Activated B cell treated with CpG ODN at 0.5 μM for 24 hours (primary cell): ENCODE measurements around the gene ZNF575. TPM values are rescaled to one million over a fixed set of nuclear protein-coding genes. Genes with fewer than 3 reads are reported as not detected.

ENCODE experiments used
- ATAC-seq: fragments of 200-7000 bp; cut with Tn5 transposase; one replicate; pipeline ENCODE4 v1.10.0; 2021; ENCODE audit warnings: low read depth, mild to moderate bottlenecking, moderate library complexity
- CTCF ChIA-PET: fragments of 350-600 bp; sonication (Branson Sonifier 250); formaldehyde crosslinking; loops from one replicate; lab custom pipeline; 2021; ENCODE audit warnings: antibody characterized with exemption; lab: Charles Lee
- POLR2A ChIA-PET: fragments of 350-600 bp; sonication (Branson Sonifier 250); formaldehyde crosslinking; loops from one replicate; lab custom pipeline; 2021; ENCODE audit warnings: antibody characterized with exemption; lab: Charles Lee
- DNase-seq: peaks from one replicate; pipeline ENCODE4 v3.0.0; 2022
- H3K27ac Mint-ChIP-seq: one replicate; pipeline ENCODE4 v1.8.0; 2020; ENCODE audit warnings: mixed read lengths
- H3K27me3 Mint-ChIP-seq: one replicate; pipeline ENCODE4 v1.8.0; 2021; ENCODE audit warnings: mixed read lengths
- H3K36me3 Mint-ChIP-seq: one replicate; pipeline ENCODE4 v1.8.0; 2021; ENCODE audit warnings: low read depth, mixed read lengths
- H3K4me1 Mint-ChIP-seq: one replicate; pipeline ENCODE4 v1.8.0; 2021; ENCODE audit warnings: mixed read lengths
- H3K4me3 Mint-ChIP-seq: one replicate; pipeline ENCODE4 v1.8.0; 2020; ENCODE audit warnings: mild to moderate bottlenecking, mixed read lengths
- H3K9me3 Mint-ChIP-seq: one replicate; pipeline ENCODE4 v1.8.0; 2020; ENCODE audit warnings: mixed read lengths
- intact Hi-C: fragments of 100-400 bp; cut with micrococcal nuclease; formaldehyde crosslinking; loops from one replicate; pipeline ENCODE4 v1.15.1; 2024
- total RNA-seq: library from RNA; stranded (reverse); gene quantifications from 2 replicates; pipeline ENCODE4 v1.2.3, GENCODE V29; 2022
- TF ChIP-seq, protein P1 (sequence below): fragments of 200-600 bp; IDR thresholded peaks from one replicate; pipeline ENCODE4 v1.8.0; 2022; ENCODE audit warnings: antibody characterized with exemption, mild to moderate bottlenecking

Gene ZNF575
- total RNA-seq, 1 donor from 2014 or later = 1.9 TPM

DNA sequence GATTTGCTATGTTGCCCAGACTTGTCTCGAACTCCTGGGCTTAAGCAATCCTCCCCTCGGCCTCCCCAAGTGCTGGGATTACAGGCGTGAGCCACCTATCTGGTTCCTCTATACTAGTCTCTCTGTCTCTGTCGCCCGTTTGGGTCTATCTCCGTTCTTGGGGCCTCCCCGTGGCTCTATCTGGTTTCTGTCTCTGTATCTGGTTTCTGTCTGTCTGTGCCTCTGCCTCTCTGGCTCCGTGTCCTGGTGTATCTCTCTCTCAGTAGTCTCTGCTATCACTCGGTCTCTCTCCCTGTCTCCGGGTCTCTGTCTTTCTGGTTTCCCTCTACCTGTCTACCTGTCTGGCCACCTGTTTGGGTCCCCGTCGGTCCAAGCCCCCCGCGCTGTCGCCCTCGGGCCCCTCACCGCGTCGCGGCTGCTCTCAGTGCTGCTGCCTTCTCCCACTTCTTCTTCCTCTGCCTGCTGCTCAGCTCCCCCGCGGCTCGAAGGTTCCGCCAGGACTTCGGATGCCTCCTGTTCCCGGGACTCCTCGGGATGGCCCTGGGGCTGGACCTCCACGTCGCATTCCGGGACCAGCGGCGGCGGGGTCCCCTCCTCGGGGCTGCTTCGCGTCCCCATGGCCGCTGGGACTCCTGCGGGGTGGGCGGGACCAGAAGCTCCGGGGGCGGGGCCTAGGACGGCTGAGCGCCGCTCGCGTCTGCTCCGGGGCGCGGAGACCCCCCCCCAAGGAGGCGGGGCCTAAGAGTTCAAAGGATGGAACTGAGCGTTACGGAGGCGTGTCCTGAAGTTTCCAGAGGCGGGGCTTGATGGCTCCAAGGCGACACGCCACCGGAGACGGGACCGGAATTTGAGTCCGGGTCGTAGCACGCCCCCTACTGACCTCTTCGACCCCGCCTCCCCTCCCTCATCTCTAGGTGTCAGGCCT lies 29.2 kb upstream of the ZNF575 start:
- TF ChIP-seq, protein P1, sequence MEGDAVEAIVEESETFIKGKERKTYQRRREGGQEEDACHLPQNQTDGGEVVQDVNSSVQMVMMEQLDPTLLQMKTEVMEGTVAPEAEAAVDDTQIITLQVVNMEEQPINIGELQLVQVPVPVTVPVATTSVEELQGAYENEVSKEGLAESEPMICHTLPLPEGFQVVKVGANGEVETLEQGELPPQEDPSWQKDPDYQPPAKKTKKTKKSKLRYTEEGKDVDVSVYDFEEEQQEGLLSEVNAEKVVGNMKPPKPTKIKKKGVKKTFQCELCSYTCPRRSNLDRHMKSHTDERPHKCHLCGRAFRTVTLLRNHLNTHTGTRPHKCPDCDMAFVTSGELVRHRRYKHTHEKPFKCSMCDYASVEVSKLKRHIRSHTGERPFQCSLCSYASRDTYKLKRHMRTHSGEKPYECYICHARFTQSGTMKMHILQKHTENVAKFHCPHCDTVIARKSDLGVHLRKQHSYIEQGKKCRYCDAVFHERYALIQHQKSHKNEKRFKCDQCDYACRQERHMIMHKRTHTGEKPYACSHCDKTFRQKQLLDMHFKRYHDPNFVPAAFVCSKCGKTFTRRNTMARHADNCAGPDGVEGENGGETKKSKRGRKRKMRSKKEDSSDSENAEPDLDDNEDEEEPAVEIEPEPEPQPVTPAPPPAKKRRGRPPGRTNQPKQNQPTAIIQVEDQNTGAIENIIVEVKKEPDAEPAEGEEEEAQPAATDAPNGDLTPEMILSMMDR = no peak
- DNase-seq (peak; percentile 97), ATAC-seq (peak; percentile 95)
- Mint-ChIP-seq H3K36me3 (peaks cover 25% of the 10 kb centered on the region), H3K27me3 (no peaks in the 10 kb centered on the region), H3K27ac (peak overlapping the region; percentile 96), H3K4me3 (peak overlapping the region; percentile 96), H3K9me3 (no peaks in the 10 kb centered on the region), H3K4me1 (peaks cover 19% of the 10 kb centered on the region)
- ChIA-PET POLR2A (interaction anchor here (0.7 to 2.9 kb wide), 24 partner anchors 10 to 251 kb away, joined by 3 to 49 read pairs (median 6); partner anchors contain the start of genes ETHE1, SMG9 and ZNF575), CTCF (interaction anchor here (0.7 to 2.6 kb wide), 7 partner anchors 14 to 91 kb away, joined by 3 to 14 read pairs (median 4); no protein-coding TSS in a partner anchor)
- intact Hi-C loops = loop anchor here (1.0 to 2.0 kb wide), 6 partner anchors 15 to 56 kb away; partner anchors contain the start of genes ETHE1 and ZNF575

DNA sequence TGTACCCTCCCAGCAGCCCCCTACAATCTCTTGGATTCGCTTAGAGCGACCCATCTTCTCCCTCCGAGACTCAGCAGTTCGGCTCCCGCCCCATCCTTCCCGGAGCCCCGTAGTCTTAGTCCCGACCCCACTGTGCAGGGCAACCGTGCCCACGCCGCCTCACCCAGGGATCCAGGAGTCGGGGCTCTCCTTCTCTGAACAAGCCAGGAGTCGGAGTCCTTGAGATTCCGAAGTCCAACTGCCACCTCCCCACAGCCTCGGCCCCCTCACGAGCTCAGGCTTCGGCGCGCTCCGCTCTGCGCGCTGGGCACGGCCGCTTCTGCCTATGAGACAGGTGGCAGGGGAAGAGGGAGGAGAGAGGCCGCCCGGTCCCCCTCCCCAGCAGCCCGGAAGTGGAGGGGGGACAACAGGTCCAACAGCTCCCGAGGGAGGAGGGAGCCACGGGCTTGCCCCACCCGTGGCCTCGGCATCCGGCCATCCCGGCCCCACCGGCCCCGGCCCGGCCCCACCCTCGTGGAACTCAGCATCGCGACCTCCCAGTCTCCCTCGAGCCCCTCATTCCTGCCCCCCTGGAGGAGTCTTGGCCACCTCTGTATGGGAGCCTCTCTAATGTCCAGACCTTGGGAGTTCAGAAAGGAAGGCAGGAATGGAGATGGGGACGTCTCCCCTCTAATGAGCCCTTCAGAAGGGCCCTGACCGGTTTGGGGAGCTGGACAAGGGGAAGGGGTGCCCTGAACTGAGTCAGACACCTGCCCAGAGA lies 28.4 kb upstream of the ZNF575 start, which contains the start of gene PHLDB3:
PHLDB3 (minus strand) TSS at position 321 of the 760 bp plus-strand sequence. CDS start 628 bp downstream, outside the sequence.
- DNase-seq = no peak
- CTCF ChIA-PET = interaction anchor here (0.9 to 2.6 kb wide), 6 partner anchors 14 to 90 kb away, joined by 3 to 14 read pairs (median 4); no protein-coding TSS in a partner anchor
- intact Hi-C loops = loop anchor here (1.0 to 2.0 kb wide), 6 partner anchors 14 to 57 kb away; partner anchors contain the start of genes ETHE1 and ZNF575

DNA sequence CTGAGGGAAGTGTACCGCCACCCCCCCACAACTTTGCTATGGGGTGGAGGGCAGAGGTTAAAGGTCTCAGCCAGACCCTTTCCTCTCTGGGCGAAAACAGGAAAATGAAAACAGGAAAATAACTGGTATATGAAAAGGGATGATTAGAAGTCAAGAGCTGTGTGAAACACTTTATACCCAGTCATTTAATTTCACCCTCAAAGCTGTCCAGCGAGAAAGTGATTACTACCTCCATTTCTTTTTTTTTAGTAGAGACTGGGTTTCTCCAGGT lies 27.9 kb upstream of the ZNF575 start:
- ChIA-PET CTCF (interaction anchor here (1.3 to 2.6 kb wide), 4 partner anchors 14 to 90 kb away, joined by 3 to 14 read pairs (median 5); no protein-coding TSS in a partner anchor), POLR2A (interaction anchor here (0.5 to 2.9 kb wide), 15 partner anchors 8 to 1186 kb away, joined by 3 to 49 read pairs (median 6); partner anchors contain the start of genes ETHE1, SMG9, ZNF45 and ZNF575)
- intact Hi-C loops = loop anchor here (2.0 kb wide), 2 partner anchors 14 to 22 kb away; partner anchors contain the start of gene ETHE1
- DNase-seq = no peak
- TF ChIP-seq, protein P1 = no peak
- H3K36me3 Mint-ChIP-seq = peaks cover 25% of the 10 kb centered on the region
- H3K4me3 Mint-ChIP-seq = peak overlapping the region; percentile 46
- ATAC-seq = no peak
- H3K27me3 Mint-ChIP-seq = no peaks in the 10 kb centered on the region
- H3K9me3 Mint-ChIP-seq = no peaks in the 10 kb centered on the region
- peak overlapping the region; percentile 62 for H3K27ac Mint-ChIP-seq
- peaks cover 21% of the 10 kb centered on the region for H3K4me1 Mint-ChIP-seq

More for the DNA sequence above, 28.4 kb upstream of the ZNF575 start, which contains the start of gene PHLDB3:
- peak; percentile 30 for ATAC-seq
- TF ChIP-seq, protein P1 = no peak
- peaks cover 19% of the 10 kb centered on the region for H3K4me1 Mint-ChIP-seq
- no peaks in the 10 kb centered on the region for H3K9me3 Mint-ChIP-seq
- peaks cover 21% of the 10 kb centered on the region for H3K36me3 Mint-ChIP-seq
- POLR2A ChIA-PET = interaction anchor here (0.5 to 2.9 kb wide), 27 partner anchors 9 to 1187 kb away, joined by 3 to 49 read pairs (median 5); partner anchors contain the start of genes ETHE1, SMG9, ZNF45 and ZNF575
- H3K4me3 Mint-ChIP-seq = peak within 1 kb of the TSS; percentile 96
- H3K27ac Mint-ChIP-seq = peak within 1 kb of the TSS; percentile 96
- no peaks in the 10 kb centered on the region for H3K27me3 Mint-ChIP-seq

DNA sequence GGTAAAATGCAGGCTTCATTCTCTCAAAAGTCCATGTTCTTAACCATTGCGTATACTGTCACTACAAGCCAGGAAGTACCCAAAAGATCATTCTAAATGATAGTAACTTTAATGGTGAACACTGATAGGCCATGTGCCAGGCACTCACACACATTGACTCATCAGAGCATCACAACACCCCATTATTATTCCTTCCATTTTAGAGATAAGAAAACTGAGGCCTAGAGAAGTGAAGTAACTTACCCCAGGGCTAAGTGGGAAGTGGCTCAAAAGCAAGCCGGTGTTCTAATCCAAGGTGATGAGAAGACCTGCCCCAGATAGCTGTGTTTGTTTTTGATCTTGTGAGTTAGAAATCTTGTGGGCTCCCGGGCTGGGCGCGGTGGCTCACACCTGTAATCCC lies 27.0 kb upstream of the ZNF575 start:
- no peaks in the 10 kb centered on the region for H3K27me3 Mint-ChIP-seq
- TF ChIP-seq, protein P1 = no peak
- ChIA-PET CTCF (interaction anchor here (2.6 kb wide), 1 partner anchor 59 kb away, joined by 14 read pairs; no protein-coding TSS in a partner anchor), POLR2A (interaction anchor here (2.9 kb wide), 1 partner anchor 42 kb away, joined by 49 read pairs; no protein-coding TSS in a partner anchor)
- peaks cover 21% of the 10 kb centered on the region for H3K4me1 Mint-ChIP-seq
- no peak overlapping the region for H3K27ac Mint-ChIP-seq
- no peak for ATAC-seq
- peaks cover 30% of the 10 kb centered on the region for H3K36me3 Mint-ChIP-seq
- peak overlapping the region; percentile 19 for H3K4me3 Mint-ChIP-seq
- no peaks in the 10 kb centered on the region for H3K9me3 Mint-ChIP-seq
- DNase-seq = no peak
- intact Hi-C loops = loop anchor here (2.0 kb wide), 2 partner anchors 13 to 21 kb away; partner anchors contain the start of gene ETHE1
